GM18951 (cell line): ENCODE measurements around the gene SLC18B1.

Experiments
- POLR2A ChIP-seq: IDR thresholded peaks from 4 replicates; pipeline ENCODE4 v1.6.1; 2011; ENCODE audit warnings: mild to moderate bottlenecking; ENCODE audit not compliant: insufficient read length, insufficient read depth; ENCODE audit errors: extremely low read depth
- in situ Hi-C: fragments of 300-500 bp; cut with MboI; formaldehyde crosslinking; loops from one replicate; pipeline ENCODE4 v1.12.0; 2022; ENCODE audit warnings: low sequenced_read_pairs, mixed read lengths, inconsistent platforms; ENCODE audit not compliant: unreplicated experiment

SLC18B1 gene

DNA sequence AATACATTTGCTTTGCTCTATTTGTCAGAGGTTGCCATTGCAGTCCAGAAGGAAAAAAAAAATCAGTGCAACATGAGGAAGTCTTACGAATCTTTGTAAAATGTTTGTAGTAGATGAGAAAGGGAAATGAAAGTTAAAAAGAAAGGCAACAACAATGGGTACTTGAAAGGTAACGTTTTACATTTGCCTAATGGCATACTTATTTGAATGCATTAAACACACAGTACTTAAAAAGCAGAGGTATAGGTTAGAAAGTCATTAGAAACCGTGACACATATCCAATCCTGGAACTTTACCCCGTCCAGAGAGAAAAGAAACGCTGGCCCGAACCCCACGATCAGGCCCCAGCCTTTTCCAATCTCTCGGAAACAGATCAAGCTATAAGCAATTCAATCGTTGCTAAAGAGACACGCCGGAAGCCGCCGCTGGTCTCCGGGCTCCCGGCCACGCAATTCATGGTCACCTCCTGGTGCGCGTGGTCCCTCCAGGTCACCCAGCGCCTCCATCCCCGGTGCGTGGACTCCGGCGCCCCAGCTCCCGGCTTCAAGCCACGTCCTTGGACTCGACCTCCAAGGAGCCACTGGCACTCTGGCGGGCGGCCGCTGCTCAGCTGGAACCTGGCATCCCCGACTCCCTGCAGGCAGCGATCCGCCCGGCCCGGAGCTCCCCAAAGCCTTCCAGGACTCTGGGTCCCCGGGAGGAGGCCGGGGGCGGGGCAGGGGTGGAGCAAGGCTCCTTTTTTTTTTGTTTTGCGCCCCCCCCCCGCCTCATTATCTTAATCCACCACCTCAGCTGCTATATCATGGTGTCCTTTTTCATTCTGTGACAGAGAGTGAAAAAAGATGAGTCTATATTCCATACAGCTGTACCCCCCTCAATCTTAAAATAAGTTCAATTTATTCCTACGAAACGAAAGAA is at the start of gene SLC18B1:
Gene SLC18B1, minus strand, starts transcription at position 687 of the 918 bp plus-strand sequence. Its CDS starts 181 bp downstream, at position 506.
- in situ Hi-C loops = loop anchor here (25.0 kb wide), 1 partner anchor 511 kb away; no protein-coding TSS in a partner anchor
- no peak for TF ChIP-seq POLR2A

DNA sequence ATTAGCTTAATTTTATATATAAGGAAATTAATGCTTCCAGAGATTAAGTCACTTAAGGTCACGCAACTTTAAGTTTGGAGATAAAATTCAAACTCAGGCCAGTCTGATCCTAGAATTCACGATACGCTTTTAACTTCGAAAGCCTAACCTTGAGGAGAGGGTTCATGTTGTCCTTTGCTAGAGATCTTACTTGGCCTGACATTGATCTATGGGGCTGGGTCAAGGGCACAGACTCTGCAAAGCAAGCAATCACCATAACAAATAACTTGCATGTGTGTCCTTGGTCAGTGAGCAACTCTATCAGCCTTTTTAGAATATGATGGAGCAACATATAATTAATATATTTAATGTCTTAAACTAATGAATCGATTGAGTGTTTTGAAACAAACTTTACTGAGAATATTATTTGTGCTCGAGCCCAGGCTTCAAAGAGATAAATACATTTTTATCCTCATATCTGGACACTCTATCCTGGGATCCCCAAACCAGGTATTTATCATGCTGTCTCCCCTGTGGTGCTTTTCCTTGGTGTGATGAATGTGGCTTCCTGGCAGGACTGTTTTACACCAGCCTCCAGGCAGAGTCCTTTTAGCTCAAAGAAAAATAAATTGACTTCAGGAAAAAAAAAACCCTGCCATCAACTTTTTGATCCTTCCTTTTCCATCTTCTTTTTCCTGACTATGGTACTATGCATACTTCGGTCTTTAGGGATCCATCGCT is 45.0 kb upstream of the SLC18B1 start:
- in situ Hi-C loops = no loop called here
- no peak for TF ChIP-seq POLR2A

DNA sequence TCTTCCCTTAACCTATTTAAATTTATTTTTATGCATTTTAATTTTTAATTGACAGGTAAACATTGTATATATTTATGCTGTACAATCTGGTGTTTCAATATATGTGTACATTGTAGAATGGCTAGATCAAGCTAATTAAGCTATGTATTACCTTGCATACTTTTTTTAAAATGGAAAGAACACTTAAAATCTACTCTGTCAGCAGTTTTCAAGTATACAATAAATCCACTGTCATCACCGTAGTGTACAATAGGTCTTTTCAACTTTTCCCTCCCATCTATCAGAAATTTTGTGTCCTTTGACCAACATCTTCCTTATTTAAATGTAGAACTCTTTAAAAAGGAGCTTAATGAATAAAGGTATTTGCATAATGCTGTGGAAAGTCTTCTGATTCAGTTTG is 43.5 kb upstream of the SLC18B1 start:
- in situ Hi-C loops = no loop called here
- no peak for TF ChIP-seq POLR2A

GRCh38 chr6:132832891-132833290 is 34.5 kb upstream of the SLC18B1 start:
- TF ChIP-seq POLR2A = no peak
- in situ Hi-C loops = no loop called here

DNA sequence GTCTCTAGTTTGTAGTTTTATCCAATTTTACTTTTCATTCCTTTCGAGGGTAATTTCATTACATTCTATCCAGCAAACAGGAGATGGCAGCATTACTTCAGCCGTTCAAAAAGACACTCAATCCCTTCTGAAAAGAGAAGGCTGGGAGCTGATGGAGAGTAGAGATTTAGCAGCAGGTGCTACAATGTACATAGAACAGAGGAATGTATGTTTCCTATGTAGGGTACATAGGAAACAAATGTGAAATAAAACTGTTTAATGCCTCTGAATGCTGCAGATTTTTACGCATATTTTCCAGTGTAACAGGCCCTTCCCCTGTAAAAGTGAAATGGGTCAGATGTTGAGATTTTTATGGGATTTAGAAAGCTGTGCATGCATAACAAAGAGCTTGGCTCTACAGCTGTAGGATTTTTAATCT is 31.9 kb upstream of the SLC18B1 start:
- in situ Hi-C loops = no loop called here

DNA sequence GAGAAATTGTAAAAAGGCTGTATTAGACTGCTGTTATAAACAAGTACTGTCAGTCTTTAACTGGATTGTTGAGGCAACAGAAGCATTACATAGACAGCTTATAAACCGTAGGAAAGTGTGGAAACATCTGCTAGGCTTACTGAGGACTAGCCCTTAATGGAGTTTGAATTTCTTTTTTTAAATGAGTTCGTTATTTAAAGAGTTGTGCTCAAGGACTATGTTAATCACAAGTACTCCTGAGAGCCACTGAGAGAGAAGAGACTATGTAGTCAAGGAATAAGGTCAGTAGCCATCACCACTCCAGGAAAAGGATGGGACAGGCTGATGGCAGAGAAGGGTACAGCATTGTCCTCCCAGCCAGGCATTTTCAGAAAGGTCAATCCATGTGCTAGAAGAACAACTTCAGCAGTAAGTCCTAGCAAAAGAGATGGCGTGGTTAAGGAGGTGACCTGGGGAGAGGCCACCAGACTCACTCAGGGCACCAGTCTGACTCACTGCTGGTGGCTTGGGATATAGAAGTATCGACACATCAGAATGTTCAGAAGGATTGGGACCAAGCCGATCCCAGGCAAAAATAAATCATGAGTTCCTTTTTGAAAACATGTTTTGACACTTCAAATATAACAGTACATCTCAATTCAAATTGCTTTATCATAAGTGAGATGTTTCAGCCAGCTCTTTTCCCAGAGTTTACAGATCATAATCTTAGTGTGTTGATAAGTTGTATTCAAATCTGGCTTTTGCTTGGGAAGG is 22.4 kb upstream of the SLC18B1 start:
- in situ Hi-C loops = no loop called here
- peak; percentile 15 for TF ChIP-seq POLR2A

More for the DNA sequence above, 31.9 kb upstream of the SLC18B1 start:
- no peak for TF ChIP-seq POLR2A

GRCh38 chr6:132819405-132820161 is 21.1 kb upstream of the SLC18B1 start:
- TF ChIP-seq POLR2A = no peak
- in situ Hi-C loops = no loop called here

GRCh38 chr6:132818404-132819359 is 20.2 kb upstream of the SLC18B1 start:
- in situ Hi-C loops = no loop called here
- TF ChIP-seq POLR2A = peak; percentile 47

- in situ Hi-C loops = no loop called here
- no peak for TF ChIP-seq POLR2A
These were observed 19.3 kb upstream of the SLC18B1 start for GRCh38 chr6:132817554-132818403.

- no peak for TF ChIP-seq POLR2A
- in situ Hi-C loops = no loop called here
These were observed 18.2 kb upstream of the SLC18B1 start for GRCh38 chr6:132816660-132817059.

GRCh38 chr6:132814716-132815570 is 16.5 kb upstream of the SLC18B1 start:
- no peak for TF ChIP-seq POLR2A
- in situ Hi-C loops = no loop called here
